ENCODE results near the gene ZNF17.
A peak's percentile ranks its signal among the peaks of the same experiment; 100 is the strongest.
"Not testable (repeated sequence)": the region's sequence is repeated elsewhere in the genome, so short reads cannot be mapped to it uniquely, and the experiment has no call there.

Gene ZNF17

DNA sequence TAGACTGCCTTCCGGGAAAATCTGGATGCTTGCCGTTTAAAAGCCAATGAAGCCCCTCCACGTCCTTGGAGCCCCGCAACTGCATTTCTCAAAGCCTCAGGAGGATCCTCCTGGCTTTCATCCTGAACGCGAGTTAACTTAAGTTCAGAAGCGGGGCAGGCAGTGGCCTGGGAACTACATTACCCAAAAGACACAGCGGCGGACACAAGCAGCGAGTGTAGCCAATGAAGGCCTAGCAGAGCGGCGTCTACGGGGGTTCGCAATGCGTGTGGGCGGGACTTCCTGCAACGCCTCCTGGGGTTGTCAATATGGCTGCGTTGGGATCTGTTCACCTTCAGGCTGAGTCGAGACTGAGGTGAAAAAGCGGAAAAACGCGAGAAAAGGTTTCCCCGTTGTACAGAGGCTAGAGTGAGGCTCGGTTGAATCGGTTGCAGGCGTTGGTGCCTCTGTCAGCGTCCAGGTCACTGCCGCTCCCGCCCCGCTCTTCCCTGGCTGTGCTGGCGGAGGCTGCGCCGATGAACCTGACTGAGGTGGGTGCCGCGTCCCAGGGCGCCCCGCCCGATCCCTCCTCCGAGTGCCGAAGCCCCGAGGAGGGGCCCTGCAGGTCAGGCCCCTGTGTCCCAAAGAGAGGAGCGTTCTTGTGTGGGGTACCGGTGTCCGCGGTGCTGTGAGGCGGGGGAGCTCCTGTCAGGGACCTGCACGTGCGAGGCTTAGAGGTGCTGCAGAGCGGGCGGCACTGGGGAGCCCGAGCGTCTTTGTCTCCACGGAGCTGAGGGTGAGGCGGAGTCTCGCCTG is at the start of gene ZNF17:
Gene ZNF17 (plus strand): TSS at position 285 of the 795 bp plus-strand sequence. CDS start 2,455 bp downstream, outside the sequence.
- DNase-seq (ENCODE audit: low read depth in 2 of 2), result peak; percentile 72 to 77

DNA sequence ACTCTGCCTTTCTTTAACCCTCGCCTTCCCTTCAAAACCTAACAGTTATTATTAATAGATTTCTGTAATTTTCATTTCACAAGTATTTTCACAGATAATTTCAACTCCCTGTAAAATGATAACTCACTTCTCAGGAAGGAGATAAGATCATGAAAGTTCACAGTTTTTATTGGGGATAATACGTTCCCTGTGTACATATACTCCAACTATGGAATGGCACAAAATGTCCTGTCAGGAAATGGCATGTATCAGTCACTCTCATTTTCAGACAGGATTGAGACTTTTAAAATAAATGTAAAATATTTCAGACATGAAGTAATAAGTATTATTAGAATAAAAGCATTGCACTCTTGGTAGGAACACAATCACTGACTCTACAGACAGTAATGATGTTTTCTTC is 48.5 kb upstream of the ZNF17 start:
- no peak for DNase-seq (ENCODE audit: low read depth in 2 of 2)

DNA sequence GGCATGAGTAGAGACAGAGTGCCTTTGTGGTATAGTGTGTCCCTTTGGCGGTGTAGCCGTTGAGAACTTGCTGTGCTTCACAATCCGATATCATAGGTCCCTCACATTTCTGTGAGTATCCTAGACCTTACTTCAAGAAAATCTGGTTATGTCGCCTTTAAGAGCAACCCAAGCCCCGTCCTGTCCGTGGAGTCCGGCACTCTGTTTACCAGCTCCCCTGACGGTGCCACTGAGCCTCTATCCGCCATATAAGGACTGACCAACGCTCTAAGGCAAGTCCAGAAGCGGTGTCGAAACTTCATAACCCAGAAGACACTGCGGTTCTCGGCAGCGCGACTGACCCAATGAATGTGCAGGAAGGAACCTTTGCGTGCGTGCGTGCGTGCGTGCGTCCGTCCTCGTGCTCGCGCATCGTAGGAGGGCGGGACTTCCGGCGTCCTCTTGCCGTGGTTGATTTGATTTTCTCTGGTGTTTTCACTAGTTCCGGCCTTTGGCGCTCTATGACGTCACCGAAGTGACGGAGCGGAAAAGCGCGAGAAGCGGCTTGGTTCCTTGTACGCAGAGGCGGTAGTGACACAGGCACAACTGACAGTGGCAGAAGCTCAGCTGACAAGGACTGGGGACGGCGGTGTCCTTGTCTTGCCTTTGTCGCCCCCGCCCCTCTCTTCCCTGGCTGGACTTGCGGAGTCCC is 47.8 kb upstream of the ZNF17 start, which contains the start of the genes TRAPPC2B and ZNF547:
Gene TRAPPC2B (plus strand): TSS at position 555 of the 691 bp plus-strand sequence. CDS start 1,283 bp downstream, outside the sequence.
Gene ZNF547 (plus strand): TSS at position 555 of the 691 bp plus-strand sequence. CDS start 5,005 bp downstream, outside the sequence.
- DNase-seq (ENCODE audit: low read depth in 2 of 2), result peak; percentile 99

DNA sequence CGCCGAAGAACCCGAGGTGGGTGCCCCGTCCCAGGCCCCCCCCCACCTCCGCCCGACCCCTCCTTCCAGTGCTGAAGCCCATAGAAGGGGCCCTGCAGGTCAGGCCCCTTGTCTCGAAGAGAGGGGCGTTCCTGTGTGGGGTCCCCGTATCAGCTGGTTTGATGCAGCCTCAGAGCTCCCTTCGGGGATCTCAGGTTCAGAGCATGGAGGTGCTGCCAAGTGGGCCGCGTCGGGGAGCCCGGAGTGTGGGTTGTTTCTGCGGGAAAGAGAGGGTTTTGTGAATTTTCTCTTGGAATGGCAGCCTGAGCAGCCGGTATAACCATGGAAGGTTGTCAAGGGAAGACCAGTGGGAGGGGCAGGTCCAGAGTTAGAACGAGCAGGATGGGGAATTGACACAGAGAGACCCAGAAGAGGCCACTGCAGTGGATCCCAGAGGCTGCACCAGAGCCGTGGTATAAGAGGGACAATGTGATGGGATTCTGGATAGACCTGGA is 47.2 kb upstream of the ZNF17 start:
- DNase-seq (ENCODE audit: low read depth in 2 of 2), result no peak

DNA sequence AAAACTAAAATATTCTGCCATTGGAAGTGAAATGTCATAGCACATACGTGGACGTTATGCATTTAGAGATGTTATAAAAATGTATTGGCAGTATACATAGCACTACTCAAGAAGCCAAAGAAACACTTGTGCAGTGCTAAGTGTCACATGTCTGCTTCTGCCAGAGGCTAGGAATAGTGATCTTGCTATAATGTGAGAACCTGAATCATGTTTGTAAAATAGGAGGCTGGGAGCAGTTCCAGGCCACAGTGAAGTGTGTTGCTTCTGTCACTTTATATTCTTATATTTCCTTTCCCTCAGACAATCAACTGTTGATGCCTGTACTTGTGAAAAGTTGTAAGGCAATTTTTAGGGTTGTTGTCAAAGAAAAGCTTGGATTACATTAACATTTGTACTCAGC is 44.2 kb upstream of the ZNF17 start:
- no peak for DNase-seq (ENCODE audit: low read depth in 2 of 2)

DNA sequence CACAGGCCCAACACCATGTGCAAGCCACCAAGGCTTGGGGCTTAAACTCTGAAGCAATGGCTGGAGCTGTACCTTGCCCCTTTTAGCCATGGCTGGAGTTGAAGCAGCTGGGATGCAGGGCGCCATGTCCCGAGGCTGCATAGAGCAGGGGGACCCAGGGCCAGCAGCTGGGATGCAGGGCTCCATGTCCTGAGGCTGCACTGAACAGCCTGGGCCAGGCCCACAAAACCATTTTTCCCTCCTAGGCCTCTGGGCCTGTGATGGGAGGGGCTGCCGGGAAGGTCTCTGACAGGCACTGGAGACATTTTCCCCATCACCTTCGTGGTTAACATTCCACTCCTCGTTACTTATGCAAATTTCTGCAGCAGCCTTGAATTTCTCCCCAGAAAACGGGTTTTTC is 36.8 kb upstream of the ZNF17 start:
- DNase-seq (ENCODE audit: low read depth in 2 of 2), result no peak

DNA sequence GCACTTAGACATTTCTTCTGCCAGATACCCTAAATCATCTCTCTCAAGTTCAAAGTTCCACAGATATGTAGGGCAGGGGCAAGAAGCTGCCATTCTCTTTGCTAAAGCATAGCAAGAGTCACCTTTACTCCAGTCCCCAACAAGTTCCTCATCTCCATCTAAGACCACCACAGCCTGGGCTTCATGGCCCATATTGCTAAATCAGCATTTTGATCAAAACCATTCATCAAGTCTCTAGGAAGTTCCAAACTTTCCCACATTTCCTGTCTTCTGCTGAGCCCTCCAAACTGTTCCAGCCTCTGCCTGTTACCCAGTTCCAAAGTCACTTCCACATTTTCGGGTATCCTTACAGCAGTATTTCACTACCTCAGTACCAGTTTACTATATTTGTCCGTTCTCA is 36.3 kb upstream of the ZNF17 start:
- DNase-seq (ENCODE audit: low read depth in 2 of 2), result not testable (repeated sequence)

DNA sequence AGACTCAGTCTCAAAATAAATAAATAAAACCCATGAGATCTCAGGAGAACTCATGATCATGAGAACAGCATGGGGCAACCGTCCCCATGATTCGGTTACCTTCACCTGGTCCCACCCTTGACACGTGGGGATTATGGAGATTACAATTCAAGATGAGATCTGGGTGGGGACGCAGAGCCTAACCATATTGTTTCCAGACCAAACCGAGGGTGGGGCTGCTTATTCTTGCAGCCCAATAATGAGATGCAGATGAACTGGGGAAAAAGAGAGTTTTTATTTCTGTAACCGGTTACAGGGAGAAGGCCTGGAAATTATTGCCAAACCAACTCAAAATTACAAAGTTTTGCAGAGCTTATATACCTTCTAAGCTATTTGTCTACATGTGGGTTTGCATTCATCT is 34.8 kb upstream of the ZNF17 start:
- DNase-seq (ENCODE audit: low read depth in 2 of 2), result no peak

DNA sequence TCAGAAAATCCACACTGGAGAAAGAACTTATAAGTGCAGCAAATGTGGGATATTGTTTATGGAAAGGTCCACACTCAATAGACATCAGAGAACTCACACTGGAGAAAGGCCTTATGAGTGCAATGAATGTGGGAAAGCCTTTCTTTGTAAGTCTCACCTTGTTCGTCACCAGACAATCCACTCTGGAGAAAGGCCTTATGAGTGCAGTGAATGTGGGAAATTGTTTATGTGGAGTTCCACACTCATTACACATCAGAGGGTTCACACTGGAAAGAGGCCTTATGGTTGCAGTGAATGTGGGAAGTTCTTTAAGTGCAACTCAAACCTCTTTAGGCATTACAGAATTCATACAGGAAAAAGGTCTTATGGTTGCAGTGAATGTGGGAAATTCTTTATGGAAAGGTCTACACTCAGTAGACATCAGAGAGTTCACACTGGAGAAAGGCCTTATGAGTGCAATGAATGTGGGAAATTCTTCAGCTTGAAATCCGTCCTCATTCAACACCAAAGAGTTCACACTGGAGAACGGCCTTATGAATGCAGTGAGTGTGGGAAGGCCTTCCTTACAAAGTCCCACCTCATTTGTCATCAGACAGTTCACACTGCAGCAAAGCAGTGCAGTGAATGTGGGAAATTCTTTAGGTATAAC is 33.3 kb upstream of the ZNF17 start:
- DNase-seq (ENCODE audit: low read depth in 2 of 2), result no peak

DNA sequence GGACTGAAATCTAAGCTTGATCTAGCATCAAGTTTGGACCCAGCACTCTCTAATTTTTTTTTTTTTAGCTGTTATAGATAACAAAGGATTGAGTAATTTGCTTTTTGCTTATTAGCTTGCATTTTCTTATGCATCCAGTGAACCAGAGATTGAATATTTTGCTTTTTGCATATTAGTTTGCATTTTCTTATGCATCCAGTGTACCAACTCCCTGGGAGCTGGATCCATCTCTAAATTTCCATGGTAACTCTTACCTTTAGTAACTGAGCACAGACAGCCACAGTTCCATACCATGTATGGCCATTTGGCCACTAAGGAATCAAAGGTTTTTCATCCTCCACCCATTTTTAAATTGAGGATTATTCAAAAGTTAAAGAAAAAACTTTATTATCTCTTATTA is 30.0 kb upstream of the ZNF17 start:
- DNase-seq (ENCODE audit: low read depth in 2 of 2), result no peak

DNA sequence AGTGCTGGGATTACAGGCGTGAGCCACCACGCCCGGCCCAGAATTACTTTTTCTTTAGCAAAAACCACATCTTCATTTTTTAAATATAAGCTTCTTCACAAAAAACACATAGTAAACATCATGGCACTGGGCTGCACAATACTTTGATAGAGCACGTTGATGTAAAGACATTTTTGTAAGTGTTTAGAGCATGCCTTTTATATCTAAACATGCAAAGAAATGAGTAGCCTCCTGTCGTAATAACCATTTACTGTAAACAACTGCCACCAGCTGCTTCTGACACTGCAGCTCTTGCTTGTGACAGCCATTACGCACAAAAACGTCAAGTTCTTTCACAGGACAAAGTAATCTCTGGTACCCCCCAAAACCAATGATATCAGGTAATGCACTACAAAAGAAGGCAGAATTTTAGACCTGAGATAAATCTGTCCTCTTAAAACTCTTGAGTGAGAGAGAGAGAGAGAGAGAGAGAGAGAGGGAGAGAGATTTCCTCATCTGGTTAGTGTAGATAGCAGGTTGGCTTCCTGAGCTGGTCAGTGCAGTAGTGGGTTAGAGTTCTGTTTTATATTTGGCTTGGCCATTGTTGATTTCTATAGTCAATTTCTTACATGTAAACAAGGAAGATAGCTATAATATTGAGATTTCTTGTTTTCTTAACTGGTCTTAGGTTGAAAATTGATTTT is 28.0 kb upstream of the ZNF17 start:
- DNase-seq (ENCODE audit: low read depth in 2 of 2), result no peak

DNA sequence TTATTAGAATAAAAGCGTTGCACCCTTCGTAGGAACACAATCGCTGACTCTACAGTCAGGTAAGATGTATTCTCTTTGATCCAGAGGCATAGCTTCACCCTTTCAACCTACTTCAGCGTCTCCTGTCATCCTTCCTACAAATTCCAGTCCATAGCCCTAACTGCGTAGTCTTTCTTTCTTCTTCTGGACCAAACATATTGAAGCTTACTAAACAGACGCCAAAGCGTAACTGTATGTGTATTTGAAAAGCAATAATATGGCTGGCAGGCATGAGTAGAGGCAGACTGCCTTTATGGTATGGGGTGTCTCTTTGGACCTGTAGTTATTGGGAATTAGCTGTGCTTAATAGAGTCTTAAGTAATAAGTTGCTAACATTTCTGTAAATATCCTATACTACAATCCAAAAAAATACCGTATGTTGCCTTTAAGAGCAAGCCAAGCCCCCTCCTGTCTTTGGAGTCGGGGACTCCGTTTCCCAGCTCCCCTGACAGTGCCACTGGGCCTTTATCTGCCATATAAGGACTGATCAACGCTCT is 21.7 kb upstream of the ZNF17 start:
- DNase-seq (ENCODE audit: low read depth in 2 of 2), result no peak

DNA sequence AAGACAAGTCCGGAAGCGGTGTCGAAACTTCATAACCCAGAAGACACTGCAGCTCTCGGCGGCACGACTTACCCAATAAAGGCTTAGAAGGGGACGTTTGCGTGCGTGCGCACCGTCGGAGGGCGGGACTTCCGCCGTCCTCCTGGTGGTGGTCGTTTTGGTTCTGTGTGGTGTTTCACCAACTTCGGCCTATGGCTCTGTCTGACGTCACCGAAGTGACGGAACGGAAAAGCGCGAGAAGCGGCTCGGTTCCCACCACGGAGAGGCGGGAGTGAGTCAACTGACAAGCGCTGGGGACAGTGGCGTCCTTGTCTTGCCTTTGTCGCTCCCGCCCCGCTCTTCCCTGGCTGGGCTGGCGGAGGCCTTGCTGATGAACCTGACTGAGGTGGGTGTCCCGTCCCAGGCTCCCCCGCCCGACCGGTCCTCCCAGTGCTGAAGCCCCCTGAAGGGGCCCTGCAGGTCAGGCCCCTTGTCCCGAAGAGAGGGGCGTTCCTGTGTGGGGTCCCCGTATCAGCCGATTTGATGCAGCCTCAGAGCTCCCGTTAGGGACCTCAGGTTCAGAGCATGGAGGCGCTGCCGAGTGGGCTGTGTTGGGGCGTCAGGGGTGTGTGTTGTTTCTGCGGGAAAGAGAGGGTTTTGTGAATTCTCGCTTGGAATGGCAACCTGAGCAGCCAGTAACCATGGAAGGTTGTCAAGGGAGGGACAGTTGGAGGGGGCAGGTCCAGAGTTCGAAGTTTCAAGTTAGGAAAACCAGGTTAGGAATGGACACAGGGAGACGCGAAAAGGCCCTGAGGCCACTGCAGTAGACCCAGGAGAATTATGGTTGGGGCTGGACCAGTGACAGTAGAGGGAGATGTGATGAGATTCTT is 21.0 kb upstream of the ZNF17 start, which contains the start of gene ZNF548:
Gene ZNF548 (plus strand): TSS at position 125 of the 869 bp plus-strand sequence. CDS start 246 bp downstream, at position 371.
- peak; percentile 98 for DNase-seq (ENCODE audit: low read depth in 2 of 2)

DNA sequence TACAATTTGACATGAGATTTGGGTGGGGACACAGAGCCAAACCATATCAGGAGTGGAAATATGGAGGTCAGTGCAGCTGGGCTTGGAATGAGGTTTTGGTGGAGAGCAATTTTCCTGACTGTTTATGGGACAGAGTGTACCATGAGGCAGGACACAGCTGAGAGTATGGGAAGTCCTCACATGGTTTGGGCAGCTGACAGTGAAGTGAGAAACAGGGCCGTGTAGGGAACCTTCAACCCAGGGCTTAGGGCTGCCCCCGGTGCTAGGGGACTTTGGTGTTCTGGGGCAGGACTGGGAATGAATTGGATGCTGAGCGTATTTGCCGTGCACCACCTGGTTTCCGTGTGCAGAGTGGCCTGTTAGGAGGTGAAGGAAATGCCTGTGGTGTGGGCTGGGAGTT is 15.3 kb upstream of the ZNF17 start:
- DNase-seq (ENCODE audit: low read depth in 2 of 2), result no peak

DNA sequence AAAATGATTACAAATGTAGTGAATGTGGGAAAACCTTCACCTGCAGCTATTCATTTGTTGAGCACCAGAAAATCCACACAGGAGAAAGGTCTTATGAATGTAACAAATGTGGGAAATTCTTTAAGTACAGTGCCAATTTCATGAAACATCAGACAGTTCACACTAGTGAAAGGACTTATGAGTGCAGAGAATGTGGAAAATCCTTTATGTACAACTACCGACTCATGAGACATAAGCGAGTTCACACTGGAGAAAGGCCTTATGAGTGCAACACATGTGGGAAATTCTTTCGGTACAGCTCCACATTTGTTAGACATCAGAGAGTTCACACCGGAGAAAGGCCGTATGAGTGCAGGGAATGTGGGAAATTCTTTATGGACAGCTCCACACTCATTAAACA is 12.1 kb upstream of the ZNF17 start:
- no peak for DNase-seq (ENCODE audit: low read depth in 2 of 2)

DNA sequence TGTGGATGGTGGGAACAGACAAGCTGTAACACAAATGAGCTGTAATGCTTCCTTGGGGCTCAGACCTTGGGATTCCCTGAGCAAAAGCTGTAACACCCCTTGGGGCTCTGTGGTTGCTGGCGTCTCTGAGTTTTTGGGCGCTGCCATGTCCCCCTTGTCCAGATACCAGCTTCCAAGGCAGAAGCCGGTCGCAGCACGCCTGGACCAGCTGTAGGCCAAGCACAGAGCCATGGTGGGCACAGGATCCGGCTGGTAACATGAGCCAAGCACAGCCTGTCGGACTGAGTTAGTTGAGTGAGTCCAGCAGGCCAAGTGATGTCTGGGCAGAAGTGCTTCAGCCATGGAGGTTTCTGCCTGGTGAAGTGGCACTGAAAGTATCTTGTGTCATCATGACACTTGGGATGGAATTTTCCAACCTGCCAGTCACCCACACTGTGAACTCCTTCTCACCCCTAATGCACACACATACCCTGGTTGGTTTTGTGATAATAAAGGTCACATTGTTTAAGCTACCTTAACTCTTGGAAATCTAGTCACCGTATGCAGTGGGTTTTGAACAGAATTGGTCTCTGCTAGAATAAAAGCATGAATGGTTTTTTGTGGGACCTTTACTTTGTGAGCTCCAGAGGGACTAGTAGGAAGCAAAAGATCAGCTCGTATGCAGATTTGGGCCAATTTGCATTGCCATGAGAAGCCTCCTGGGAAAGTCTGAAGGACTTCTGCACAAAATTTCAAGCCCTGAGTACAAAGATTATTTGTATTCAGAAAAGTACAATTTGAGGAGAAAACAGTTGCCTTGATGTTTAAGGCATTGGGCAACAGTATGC is 7.0 kb upstream of the ZNF17 start:
- DNase-seq (ENCODE audit: low read depth in 2 of 2), result no peak

DNA sequence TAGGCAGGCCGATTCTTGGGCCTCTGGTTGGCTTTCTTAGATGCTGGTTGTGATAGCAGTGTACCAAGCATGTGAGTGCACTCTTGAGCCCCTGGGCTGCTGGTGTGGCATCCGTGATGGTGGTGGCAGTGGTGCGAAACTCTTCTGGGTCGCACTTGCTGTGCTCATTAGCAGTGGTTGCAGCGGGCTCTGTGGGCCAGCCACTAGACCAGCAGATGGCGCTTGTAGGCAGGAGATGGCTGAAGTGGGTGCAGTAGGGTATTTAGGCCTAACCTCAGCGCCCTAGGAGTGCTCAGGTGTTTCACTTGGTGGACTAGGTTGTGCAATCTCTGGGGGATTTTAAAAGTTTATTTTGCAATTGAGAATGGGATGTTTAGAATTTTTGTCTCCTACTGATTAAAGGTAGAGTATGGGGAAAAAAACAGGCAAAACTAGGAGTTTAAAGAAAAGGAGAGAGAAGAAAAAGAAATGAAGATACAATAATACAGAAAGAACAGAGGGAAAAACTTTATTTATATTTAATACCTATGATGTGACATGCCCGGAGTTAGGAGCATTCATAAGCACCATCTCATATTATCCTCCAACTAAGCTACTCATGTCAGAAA is 4.3 kb upstream of the ZNF17 start:
- DNase-seq (ENCODE audit: low read depth in 2 of 2), result no peak

DNA sequence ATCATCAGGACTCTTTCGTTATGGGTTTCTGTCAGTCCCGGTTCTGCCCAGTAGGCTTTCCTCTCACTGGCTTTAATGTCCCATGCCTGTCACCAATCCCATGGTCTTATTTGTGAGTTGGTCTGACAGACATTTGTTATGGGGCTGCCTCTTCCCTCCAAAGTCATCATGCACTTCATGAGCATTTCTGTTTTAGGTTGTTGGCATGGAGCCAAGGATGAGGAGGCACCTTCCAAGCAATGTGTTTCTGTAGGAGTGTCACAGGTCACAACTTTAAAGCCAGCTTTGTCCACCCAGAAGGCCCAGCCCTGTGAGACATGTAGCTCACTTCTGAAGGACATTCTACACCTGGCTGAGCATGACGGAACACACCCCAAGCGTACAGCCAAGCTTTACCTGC is 8.5 kb downstream of the ZNF17 start:
- DNase-seq (ENCODE audit: low read depth in 2 of 2), result no peak

DNA sequence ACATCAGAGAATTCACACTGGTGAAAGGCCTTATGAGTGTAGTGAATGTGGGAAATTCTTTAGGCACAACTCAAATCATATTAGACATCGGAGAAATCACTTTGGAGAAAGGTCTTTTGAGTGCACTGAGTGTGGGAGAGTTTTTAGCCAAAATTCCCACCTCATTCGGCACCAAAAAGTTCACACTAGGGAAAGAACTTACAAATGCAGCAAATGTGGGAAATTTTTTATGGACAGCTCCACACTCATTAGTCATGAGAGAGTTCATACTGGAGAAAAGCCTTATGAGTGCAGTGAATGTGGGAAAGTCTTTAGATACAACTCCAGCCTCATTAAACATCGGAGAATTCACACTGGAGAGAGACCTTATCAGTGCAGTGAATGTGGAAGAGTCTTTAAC is 10.1 kb downstream of the ZNF17 start:
- DNase-seq (ENCODE audit: low read depth in 2 of 2), result no peak
